HG03575 (cell line): Measurements from ENCODE around the gene ST8SIA1.
"Not testable (repeated sequence)": the region's sequence is repeated elsewhere in the genome, so short reads cannot be mapped to it uniquely, and the experiment has no call there.

Experiments
- ATAC-seq: cut with Tn5 transposase; IDR thresholded peaks from one replicate; pipeline ENCODE4 v1.9.1; 2021; ENCODE audit not compliant: unreplicated experiment, insufficient number of reproducible peaks, low FRiP score; ENCODE audit errors: extremely low read depth

ST8SIA1 gene

DNA sequence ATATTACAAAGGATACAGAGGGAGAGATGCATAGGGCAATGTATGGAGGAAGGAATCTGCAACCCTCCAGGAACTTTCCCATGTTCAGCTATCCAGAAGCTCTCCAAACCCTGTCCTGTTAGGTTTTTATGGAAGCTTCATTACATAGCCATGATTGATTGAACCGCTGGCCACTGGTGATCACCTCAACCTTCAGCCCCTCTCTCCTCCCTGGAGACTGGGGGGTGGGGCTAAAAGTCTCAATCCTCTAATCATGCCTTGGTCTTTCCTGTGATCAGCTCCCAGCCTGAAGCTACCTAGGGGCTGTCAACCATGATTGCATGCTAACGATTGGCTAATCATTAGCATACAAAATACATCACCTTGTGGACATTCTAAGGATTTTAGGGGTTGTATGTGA lies 123.4 kb downstream of the ST8SIA1 start:
- ATAC-seq = no peak

GRCh38 chr12:22209422-22209821 lies 125.1 kb downstream of the ST8SIA1 start:
- no peak for ATAC-seq

- ATAC-seq = no peak
Measured at GRCh38 chr12:22206111-22206728, 128.3 kb downstream of the ST8SIA1 start.

DNA sequence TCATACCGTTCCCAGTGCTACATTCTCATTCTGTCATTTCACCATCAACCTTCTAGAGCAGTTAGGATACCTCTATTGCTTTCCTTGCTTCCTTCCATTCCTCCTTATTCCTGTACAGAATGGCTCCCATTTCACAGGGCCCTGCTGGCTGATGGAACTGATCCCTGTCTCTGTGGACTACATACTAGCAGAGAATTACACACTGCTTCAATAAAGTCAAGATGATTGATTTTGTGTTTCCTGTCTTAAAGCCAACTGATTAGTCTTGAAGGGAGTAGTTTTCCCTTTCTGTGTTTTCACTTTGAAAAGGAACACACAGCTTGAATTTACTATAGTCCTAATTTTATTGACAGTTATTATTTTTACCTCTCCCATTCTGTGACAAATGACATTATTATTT lies 130.1 kb downstream of the ST8SIA1 start:
- no peak for ATAC-seq

DNA sequence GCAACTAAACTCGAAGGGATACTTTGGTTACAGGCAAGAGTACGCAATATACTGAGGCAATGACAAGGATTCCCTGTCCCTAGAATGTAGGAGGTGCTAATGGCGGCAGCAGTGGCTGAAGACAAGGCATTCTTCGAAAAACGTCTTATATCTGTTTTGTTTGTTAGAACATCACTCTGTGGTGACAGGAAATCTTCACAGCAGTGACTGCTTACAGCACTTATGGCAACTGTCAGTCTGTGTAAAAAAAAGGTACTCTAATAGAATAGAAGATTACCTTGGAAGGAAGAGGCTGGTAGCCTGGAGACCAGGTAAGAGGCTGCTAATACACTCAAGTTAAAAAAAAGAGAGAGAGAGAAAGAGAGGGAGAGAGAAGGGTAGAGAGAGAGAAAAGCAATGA lies 131.7 kb downstream of the ST8SIA1 start:
- ATAC-seq = no peak

GRCh38 chr12:22201101-22201500 lies 133.4 kb downstream of the ST8SIA1 start:
- ATAC-seq = no peak

GRCh38 chr12:22196236-22196635 lies 138.3 kb downstream of the ST8SIA1 start:
- ATAC-seq = no peak

- no peak for ATAC-seq
Measured at GRCh38 chr12:22190969-22191368, 143.5 kb downstream of the ST8SIA1 start.

DNA sequence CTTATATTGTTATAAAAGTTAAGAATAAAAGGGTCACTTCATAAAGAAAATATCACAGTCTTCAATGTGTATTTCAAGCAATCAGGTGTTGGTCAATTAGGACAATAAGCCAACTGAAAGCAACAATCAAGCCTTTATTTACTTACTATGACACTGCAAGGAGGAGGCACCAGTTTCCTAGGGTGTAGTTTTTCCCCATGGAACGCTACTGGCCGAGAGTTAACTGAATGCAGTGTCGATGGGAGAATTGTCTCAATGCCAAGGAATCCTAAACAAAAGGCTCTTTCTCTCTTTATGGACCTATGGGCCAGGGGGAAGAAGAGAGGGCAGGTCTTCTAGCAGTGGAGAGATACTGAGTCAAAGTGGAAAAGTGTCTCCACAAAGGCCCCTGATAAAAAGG lies 146.1 kb downstream of the ST8SIA1 start:
- ATAC-seq = no peak

GRCh38 chr12:22180705-22181104 lies 153.8 kb downstream of the ST8SIA1 start:
- ATAC-seq = no peak

DNA sequence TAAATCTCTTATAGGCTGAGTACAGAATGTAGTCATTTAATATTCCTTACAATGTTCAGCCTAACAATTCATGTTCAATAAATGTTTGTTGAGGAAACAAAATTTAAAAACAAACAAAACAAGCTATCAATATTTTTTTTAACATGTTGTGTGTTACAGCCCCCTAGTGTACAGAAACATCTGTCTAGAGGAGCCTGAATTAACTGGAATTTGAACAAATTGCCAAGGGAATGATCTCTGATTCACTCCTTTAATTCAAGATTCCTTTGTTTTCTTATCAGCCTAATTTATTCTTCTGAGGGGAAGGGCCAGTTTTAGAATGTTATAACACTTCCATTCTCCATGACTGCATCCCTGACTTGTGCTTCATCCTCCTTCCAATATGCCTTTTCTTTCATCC lies 161.3 kb downstream of the ST8SIA1 start:
- no peak for ATAC-seq

DNA sequence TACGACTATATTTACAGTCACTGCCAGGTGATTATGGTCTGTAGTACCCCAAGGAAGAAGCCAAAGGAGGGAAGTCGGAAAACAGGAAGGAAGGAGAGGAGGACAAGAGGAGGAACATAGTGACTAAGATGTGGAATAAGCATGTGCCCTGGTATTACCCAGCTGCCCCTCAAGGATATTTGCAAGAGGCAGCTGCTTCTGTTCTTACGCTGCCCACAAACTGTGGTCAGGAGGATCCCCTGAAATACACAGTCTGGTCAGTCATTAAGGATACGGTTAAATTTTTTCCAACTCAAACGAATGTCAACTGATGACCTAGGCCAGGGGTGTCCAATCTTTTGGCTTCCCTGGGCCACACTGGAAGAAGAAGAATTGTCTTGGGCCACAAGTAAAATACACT lies 162.0 kb downstream of the ST8SIA1 start:
- ATAC-seq = no peak

GRCh38 chr12:22169376-22169775 lies 165.1 kb downstream of the ST8SIA1 start:
- ATAC-seq = no peak

DNA sequence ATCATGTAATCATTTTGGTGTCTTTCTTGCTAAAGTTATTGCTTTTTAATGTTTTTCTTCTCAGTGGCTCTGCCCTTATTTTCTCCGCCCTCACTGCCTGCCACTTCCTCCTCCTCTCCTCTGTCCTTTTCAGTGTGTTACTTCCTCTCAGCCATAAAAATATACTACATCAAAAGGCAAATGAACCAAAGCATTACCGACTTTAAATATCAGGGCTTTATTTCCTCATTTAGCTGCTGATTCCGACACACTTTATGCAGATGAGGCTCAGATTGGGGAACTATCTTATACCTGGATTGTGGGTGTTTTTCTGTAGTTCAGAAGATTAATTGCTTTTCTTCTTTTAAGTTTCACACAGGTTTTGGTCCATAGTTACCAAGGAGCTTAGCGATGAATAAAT lies 170.4 kb downstream of the ST8SIA1 start:
- ATAC-seq = no peak

DNA sequence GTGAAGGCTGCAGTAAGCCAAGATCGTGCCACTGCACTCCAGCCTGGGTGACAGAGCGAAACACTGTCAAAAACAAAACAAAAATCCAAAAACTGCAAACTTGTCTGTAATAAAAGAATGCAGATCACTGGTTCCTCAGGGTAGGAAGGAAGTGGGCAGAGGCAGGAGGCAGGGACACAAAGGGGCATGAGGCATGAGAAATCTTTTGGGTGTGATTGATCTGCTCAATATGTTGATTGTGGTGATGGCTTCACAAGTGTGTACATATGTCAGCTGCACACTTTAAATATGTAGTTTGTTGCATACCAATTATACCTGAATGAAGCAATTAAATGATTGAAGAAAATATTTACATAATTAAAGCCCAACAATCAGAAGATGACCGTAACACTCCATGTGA lies 170.9 kb downstream of the ST8SIA1 start:
- no peak for ATAC-seq

DNA sequence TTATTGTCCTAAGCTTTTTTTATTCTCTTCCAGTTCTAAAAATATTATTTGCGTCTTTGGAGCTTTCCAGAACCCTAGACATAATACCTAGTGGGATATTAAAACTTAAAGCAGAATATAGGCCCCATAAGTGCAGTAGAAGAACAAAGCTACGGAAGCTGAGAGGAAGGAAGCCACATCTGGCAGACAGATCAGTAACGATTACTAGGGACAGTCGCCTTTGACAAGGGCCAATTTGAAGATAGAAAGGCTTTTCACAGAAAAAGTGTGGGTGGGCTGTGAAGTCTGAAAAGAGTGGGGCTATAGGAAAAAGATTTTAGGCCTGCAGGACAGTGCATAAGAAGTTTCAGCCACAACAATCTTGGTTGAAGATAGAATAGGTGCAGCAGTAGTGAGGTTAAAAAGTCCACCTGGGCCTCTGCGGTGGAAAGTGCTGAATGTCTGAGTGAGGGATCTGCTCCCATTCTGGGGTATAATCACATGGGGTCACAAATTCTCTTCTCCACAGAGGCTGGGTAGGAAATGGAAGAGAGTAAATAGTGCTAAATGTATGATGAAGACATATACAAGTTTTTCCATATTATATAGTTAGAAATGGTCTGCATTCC lies 174.0 kb downstream of the ST8SIA1 start:
- no peak for ATAC-seq

DNA sequence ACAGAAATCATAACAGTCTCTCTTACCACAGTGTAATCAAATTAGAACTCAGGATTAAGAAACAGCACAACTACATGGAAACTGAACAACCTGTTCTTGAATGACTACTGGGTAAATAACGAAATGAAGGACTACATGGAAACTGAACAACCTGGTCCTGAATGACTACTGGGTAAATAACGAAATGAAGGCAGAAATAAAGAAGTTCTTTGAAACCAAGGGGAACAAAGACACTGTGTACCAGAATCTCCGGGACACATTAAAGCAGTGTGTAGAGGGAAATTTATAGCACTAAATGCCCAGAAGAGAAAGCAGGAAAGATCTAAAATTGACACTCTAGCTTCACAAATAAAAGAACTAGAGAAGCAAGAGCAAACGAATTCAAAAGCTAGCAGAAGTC lies 185.2 kb downstream of the ST8SIA1 start:
- not testable (repeated sequence) for ATAC-seq

DNA sequence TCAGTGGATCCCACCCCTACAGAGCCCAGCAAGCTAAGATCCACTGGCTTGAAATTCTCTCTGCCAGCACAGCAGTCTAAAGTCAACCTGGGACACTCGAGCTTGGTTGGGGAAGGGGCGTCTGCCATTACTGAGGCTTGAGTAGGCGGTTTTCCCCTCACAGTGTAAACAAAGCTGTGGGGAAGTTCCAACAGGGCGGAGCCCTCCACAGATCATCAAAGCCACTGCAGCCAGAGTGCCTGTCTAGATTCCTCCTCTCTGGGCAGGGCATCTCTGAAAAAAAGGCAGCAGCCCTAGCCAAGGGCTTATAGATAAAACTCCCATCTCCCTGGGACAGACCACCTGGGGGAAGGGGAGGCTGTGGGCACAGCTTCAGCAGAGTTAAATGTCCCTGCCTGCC lies 187.8 kb downstream of the ST8SIA1 start:
- not testable (repeated sequence) for ATAC-seq
